B cell (primary cell): Measurements from ENCODE around the gene ABCG1. TPM values are rescaled to one million over a fixed set of nuclear protein-coding genes. Genes with fewer than 3 reads are reported as not detected.

Experiments
- ATAC-seq: fragments of 200-7000 bp; cut with Tn5 transposase; one replicate; pipeline ENCODE4 v1.10.0; 2021; ENCODE audit warnings: low read depth, mild to moderate bottlenecking, moderate number of reproducible peaks, moderate library complexity
- CTCF ChIA-PET: fragments of 350-600 bp; sonication (Branson Sonifier 250); formaldehyde crosslinking; loops from one replicate; lab custom pipeline; 2021; ENCODE audit warnings: antibody characterized with exemption, inconsistent platforms; lab: Charles Lee
- POLR2A ChIA-PET: fragments of 350-600 bp; sonication (Branson Sonifier 250); formaldehyde crosslinking; loops from one replicate; lab custom pipeline; 2021; ENCODE audit warnings: antibody characterized with exemption; lab: Charles Lee
- DNase-seq: peaks from one replicate; pipeline ENCODE4 v3.0.0; 2013
- H2AFZ ChIP-seq: 2 replicates; pipeline ENCODE4 v1.6.1; 2012; ENCODE audit warnings: mild to moderate bottlenecking, low read depth, low read length; ENCODE audit not compliant: insufficient read depth, poor library complexity, severe bottlenecking
- H3K27ac ChIP-seq, 2 donors: 1 replicate in 1 of 2; 2 replicates in 1 of 2; pipeline ENCODE4 v1.5.1; 2012 to 2013; ENCODE audit warnings: low read length in 2 of 2, mild to moderate bottlenecking in 2 of 2, moderate library complexity in 1 of 2
- H3K27me3 ChIP-seq, 4 experiments: fragments of 200-600 bp in 1 of 4; sonication (generic) in 1 of 4; replicated peaks in 1 of 4; 1 replicate in 2 of 4; 2 replicates in 2 of 4; pipeline versions ENCODE4 v1.6.1 to v1.7.0; 2013 to 2016; ENCODE audit warnings: low read length in 3 of 4, mild to moderate bottlenecking in 2 of 4, mixed read lengths in 1 of 4, moderate library complexity in 1 of 4; ENCODE audit not compliant: insufficient read depth in 4 of 4, control insufficient read depth in 3 of 4; ENCODE audit errors: control extremely low read depth in 1 of 4
- H3K36me3 ChIP-seq, 2 experiments: replicated peaks in 1 of 2; 1 replicate in 1 of 2; 2 replicates in 1 of 2; pipeline versions ENCODE4 v1.6.1 to v1.7.1; 2013; ENCODE audit warnings: low read length in 1 of 2; ENCODE audit not compliant: insufficient read depth in 2 of 2, control insufficient read depth in 1 of 2; ENCODE audit errors: control extremely low read depth in 1 of 2, extremely low read depth in 1 of 2
- H3K4me1 ChIP-seq, 2 donors: fragments of 200-600 bp in 1 of 2; sonication (generic) in 1 of 2; 1 replicate in 1 of 2; 2 replicates in 1 of 2; pipeline versions ENCODE4 v1.5.1 to v1.6.1; 2013 to 2017; ENCODE audit warnings: low read length in 2 of 2; ENCODE audit not compliant: control insufficient read depth in 2 of 2, insufficient read depth in 2 of 2
- H3K4me2 ChIP-seq: replicated peaks from 2 replicates; pipeline ENCODE3; 2012; ENCODE audit warnings: mild to moderate bottlenecking, low read depth, low read length; ENCODE audit not compliant: poor library complexity, severe bottlenecking
- H3K4me3 ChIP-seq, 5 experiments: fragments of 200-600 bp in 1 of 5; sonication (generic) in 1 of 5; 1 replicate in 3 of 5; 2 replicates in 2 of 5; pipeline versions ENCODE4 v1.5.1 to v1.7.0; 2011 to 2016; ENCODE audit warnings: low read length in 4 of 5, mild to moderate bottlenecking in 4 of 5, low read depth in 2 of 5, control low read depth in 1 of 5, moderate library complexity in 1 of 5; ENCODE audit not compliant: insufficient read depth in 1 of 5; ENCODE audit errors: control extremely low read depth in 1 of 5, extremely low read depth in 1 of 5
- H3K79me2 ChIP-seq: fragments of 200-600 bp; sonication (generic); one replicate; pipeline ENCODE4 v1.6.0; 2016; ENCODE audit warnings: low read length; ENCODE audit not compliant: control insufficient read depth, insufficient read depth
- H3K9ac ChIP-seq: fragments of 200-600 bp; sonication (generic); 2 replicates; pipeline ENCODE4 v1.6.1; 2017; ENCODE audit warnings: mild to moderate bottlenecking, low read length, moderate library complexity
- H3K9me3 ChIP-seq, 3 donors: one replicate each; pipeline versions ENCODE4 v1.6.1 to v1.7.1; 2013; ENCODE audit warnings: low read length in 2 of 3; ENCODE audit not compliant: control insufficient read depth in 2 of 3, insufficient read depth in 1 of 3; ENCODE audit errors: control extremely low read depth in 1 of 3
- H4K20me1 ChIP-seq: 2 replicates; pipeline ENCODE4 v1.6.0; 2012; ENCODE audit warnings: mild to moderate bottlenecking, low read length; ENCODE audit not compliant: insufficient read depth, control insufficient read depth, poor library complexity, severe bottlenecking
- H3K27ac Mint-ChIP-seq: one replicate; pipeline ENCODE4 v1.8.0; 2021; ENCODE audit warnings: mixed read lengths
- H3K27me3 Mint-ChIP-seq: one replicate; pipeline ENCODE4 v1.8.0; 2021; ENCODE audit warnings: mixed read lengths
- H3K4me1 Mint-ChIP-seq: one replicate; pipeline ENCODE4 v1.8.0; 2021; ENCODE audit warnings: mixed read lengths
- H3K4me3 Mint-ChIP-seq: one replicate; pipeline ENCODE4 v1.8.0; 2021; ENCODE audit warnings: mixed read lengths
- H3K9me3 Mint-ChIP-seq: one replicate; pipeline ENCODE4 v1.8.0; 2022; ENCODE audit warnings: mixed read lengths; ENCODE audit not compliant: insufficient read depth
- CTCF ChIP-seq: fragments of 200-600 bp; IDR thresholded peaks from one replicate; pipeline ENCODE4 v1.8.0; 2022; ENCODE audit warnings: antibody characterized with exemption, mild to moderate bottlenecking
- EZH2 ChIP-seq: IDR thresholded peaks from 2 replicates; pipeline ENCODE4 v1.6.1; 2012; ENCODE audit warnings: borderline replicate concordance, low read depth, mild to moderate bottlenecking, moderate library complexity, low read length; ENCODE audit not compliant: insufficient read depth, poor library complexity, severe bottlenecking
- WGBS: methylation state at CpG from one replicate; pipeline ENCODE4 v1.1.5; 2013; ENCODE audit warnings: missing lambda C conversion rate; ENCODE audit not compliant: insufficient coverage; 5-methylcytosine and 5-hydroxymethylcytosine counted together
- intact Hi-C: fragments of 100-400 bp; cut with micrococcal nuclease; formaldehyde crosslinking; loops from one replicate; pipeline ENCODE4 v1.10.0; 2022
- polyA plus RNA-seq: library from polyadenylated mRNA; depleted of rRNA; stranded (reverse); fragments of >200 nt; gene quantifications from 2 replicates; pipeline ENCODE4 v1.2.3, GENCODE V29; 2012
- total RNA-seq, 2 donors: library from RNA; stranded (reverse); fragments of 120-200 nt in 1 of 2; gene quantifications; 1 replicate in 1 of 2; 2 replicates in 1 of 2; pipeline versions ENCODE4 v1.2.3 to v1.2.4, GENCODE V29; 2013 to 2022

The ABCG1 gene
- total and polyA plus RNA-seq, 2 donors (not counting 1 experiment from before 2014, with no cell fraction given) = 8.7 to 27.5 TPM

- ChIA-PET CTCF (interaction anchor here (1.0 to 3.4 kb wide), 8 partner anchors 10 to 374 kb away, joined by 3 to 29 read pairs (median 4); no protein-coding TSS in a partner anchor), POLR2A (interaction anchor here (0.6 kb wide), 1 partner anchor 14 kb away, joined by 4 read pairs; no protein-coding TSS in a partner anchor)
- H2AFZ ChIP-seq = peak overlapping the region; percentile 29
- no peak overlapping the region for H3K9ac ChIP-seq
- peaks cover 0 to 3% (median 0%) of the 10 kb centered on the region in 3 donors for H3K9me3 ChIP-seq
- no peak for TF ChIP-seq CTCF
- no peak for TF ChIP-seq EZH2
- DNase-seq (peak; percentile 35), ATAC-seq (no peak)
- 17% methylated on average over 10 of the region's 10 CpGs for WGBS
- no peak overlapping the region for H3K27ac ChIP-seq
- peaks cover 72% of the 10 kb centered on the region for H4K20me1 ChIP-seq
- peak overlapping the region; percentile 50 for H3K27ac Mint-ChIP-seq
- H3K27me3 ChIP-seq = no peaks in the 10 kb centered on the region
- peaks cover 0 to 31% of the 10 kb centered on the region in 2 experiments for H3K36me3 ChIP-seq
- peaks cover 45% of the 10 kb centered on the region for H3K79me2 ChIP-seq
- peaks cover 27 to 33% of the 10 kb centered on the region in 2 donors for H3K4me1 ChIP-seq
- no peaks in the 10 kb centered on the region for H3K9me3 Mint-ChIP-seq
- H3K4me3 ChIP-seq = no peak overlapping the region
- intact Hi-C loops = no loop called here
- peak overlapping the region; percentile 57 for H3K4me2 ChIP-seq
- H3K27me3 Mint-ChIP-seq = no peaks in the 10 kb centered on the region
- peak overlapping the region; percentile 42 for H3K4me3 Mint-ChIP-seq
- peaks cover 31% of the 10 kb centered on the region for H3K4me1 Mint-ChIP-seq
Observed at GRCh38 chr21:42269386-42269785, 50.4 kb downstream of the ABCG1 start.

- H3K9ac ChIP-seq = no peak overlapping the region
- 95% methylated on average over 4 of the region's 6 CpGs for WGBS
- H4K20me1 ChIP-seq = peaks cover 58% of the 10 kb centered on the region
- H3K4me1 ChIP-seq = peaks cover 27 to 33% of the 10 kb centered on the region in 2 donors
- TF ChIP-seq EZH2 (no peak), CTCF (no peak)
- ChIA-PET POLR2A (no interaction called here), CTCF (interaction anchor here (2.6 to 3.4 kb wide), 2 partner anchors 12 to 125 kb away, joined by 11 to 29 read pairs; no protein-coding TSS in a partner anchor)
- Mint-ChIP-seq H3K9me3 (no peaks in the 10 kb centered on the region), H3K27ac (no peak overlapping the region), H3K27me3 (no peaks in the 10 kb centered on the region), H3K4me1 (peaks cover 28% of the 10 kb centered on the region), H3K4me3 (no peak overlapping the region)
- DNase-seq (no peak), ATAC-seq (no peak)
- no peak overlapping the region for H3K4me3 ChIP-seq
- no peak overlapping the region for H2AFZ ChIP-seq
- peaks cover 36% of the 10 kb centered on the region for H3K79me2 ChIP-seq
- no peaks in the 10 kb centered on the region for H3K27me3 ChIP-seq
- H3K27ac ChIP-seq = no peak overlapping the region
- peaks cover 0 to 3% (median 0%) of the 10 kb centered on the region in 3 donors for H3K9me3 ChIP-seq
- peaks cover 0 to 38% of the 10 kb centered on the region in 2 experiments for H3K36me3 ChIP-seq
- no peak overlapping the region for H3K4me2 ChIP-seq
- intact Hi-C loops = no loop called here
Observed at GRCh38 chr21:42271065-42271464, 52.1 kb downstream of the ABCG1 start.
